ENCODE data around the gene TPSAB1. TPM values are rescaled to one million over a fixed set of nuclear protein-coding genes. Genes with fewer than 3 reads are reported as not detected.

The TPSAB1 gene
- total and polyA plus RNA-seq, 4 donors = 0.23 to 10.8 (median 1.2) TPM

DNA sequence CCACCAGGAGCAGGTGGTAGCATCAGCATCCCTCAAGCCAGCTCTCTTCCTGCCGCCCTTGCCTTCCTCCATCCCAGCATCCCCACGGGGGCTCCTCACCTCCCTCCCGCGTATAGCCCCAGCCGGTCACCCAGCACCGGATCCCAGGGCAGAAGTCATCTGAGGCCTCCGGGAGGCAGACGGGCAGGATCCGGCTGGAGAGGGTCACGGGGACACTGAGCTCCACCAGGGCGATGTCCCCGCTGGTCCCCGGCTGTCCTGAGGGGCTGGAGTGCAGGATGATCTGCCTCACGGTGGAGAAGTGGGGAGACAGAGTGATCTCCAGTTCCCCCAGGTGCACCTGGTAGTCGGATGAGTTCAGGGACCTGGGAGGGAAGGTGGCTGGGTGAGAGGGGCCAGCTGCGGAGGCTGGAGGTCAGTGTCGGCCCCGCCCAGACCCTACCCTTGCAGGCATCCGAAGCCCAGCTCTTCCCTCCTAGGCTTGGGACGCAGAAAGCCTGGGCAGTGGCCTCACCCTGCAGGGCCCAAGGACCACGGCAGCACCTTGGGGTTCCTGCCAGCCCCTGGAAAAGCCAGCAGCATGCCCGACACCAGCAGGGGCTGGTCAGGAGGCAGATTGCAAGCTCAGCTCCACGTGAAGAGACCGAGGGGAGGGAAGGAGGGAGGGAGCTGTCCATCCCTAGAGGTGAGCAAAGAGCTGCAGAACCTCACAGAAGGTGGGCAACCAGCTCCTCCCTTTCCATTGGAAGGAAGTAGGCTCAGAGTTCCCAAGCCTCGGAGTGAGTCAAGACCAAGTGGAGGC, 17.8 kb upstream of the TPSAB1 start:
- no peaks in the 10 kb centered on the region for H3K9me3 ChIP-seq (ENCODE audit: control insufficient read depth in 4 of 4, low read length in 3 of 4)
- H3K9ac ChIP-seq (ENCODE audit: low read depth in 1 of 2, low read length in 2 of 2) = no peak overlapping the region
- no peak for DNase-seq (ENCODE audit: low spot score)
- H3K27ac ChIP-seq (ENCODE audit: low read depth in 1 of 2, low read length in 2 of 2) = no peak overlapping the region
- H3K36me3 ChIP-seq (ENCODE audit: control insufficient read depth in 4 of 4, insufficient read depth in 3 of 4, low read depth in 1 of 4, low read length in 3 of 4) = peaks cover 0 to 28% (median 5%) of the 10 kb centered on the region in 4 donors
- TF ChIP-seq, protein P1, sequence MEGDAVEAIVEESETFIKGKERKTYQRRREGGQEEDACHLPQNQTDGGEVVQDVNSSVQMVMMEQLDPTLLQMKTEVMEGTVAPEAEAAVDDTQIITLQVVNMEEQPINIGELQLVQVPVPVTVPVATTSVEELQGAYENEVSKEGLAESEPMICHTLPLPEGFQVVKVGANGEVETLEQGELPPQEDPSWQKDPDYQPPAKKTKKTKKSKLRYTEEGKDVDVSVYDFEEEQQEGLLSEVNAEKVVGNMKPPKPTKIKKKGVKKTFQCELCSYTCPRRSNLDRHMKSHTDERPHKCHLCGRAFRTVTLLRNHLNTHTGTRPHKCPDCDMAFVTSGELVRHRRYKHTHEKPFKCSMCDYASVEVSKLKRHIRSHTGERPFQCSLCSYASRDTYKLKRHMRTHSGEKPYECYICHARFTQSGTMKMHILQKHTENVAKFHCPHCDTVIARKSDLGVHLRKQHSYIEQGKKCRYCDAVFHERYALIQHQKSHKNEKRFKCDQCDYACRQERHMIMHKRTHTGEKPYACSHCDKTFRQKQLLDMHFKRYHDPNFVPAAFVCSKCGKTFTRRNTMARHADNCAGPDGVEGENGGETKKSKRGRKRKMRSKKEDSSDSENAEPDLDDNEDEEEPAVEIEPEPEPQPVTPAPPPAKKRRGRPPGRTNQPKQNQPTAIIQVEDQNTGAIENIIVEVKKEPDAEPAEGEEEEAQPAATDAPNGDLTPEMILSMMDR (IDR thresholded peaks at IDR 0.05; ENCODE audit: low read depth, low read length, missing input control) = no peak
- TF ChIP-seq GABPA (IDR thresholded peaks at IDR 0.05 in 1 of 2, conservative IDR thresholded peaks at IDR 0.05 in 1 of 2) (no peak), FOXA1 (IDR thresholded peaks at IDR 0.05) (no peak), JUND (IDR thresholded peaks at IDR 0.05) (no peak), HNF4G (IDR thresholded peaks at IDR 0.05) (no peak), HNF4A (conservative IDR thresholded peaks at IDR 0.05) (no peak), TAF1 (conservative IDR thresholded peaks at IDR 0.05) (no peak), RXRA (IDR thresholded peaks at IDR 0.05) (no peak), NR2F2 (IDR thresholded peaks at IDR 0.05) (no peak), RAD21 (IDR thresholded peaks at IDR 0.05) (no peak)
- TF ChIP-seq, protein P2, sequence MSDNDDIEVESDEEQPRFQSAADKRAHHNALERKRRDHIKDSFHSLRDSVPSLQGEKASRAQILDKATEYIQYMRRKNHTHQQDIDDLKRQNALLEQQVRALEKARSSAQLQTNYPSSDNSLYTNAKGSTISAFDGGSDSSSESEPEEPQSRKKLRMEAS (IDR thresholded peaks at IDR 0.05) = no peak
- TF ChIP-seq, protein P3, sequence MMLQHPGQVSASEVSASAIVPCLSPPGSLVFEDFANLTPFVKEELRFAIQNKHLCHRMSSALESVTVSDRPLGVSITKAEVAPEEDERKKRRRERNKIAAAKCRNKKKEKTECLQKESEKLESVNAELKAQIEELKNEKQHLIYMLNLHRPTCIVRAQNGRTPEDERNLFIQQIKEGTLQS (IDR thresholded peaks at IDR 0.05) = no peak
- peaks cover 0 to 8% (median 2%) of the 10 kb centered on the region in 4 donors for H3K4me1 ChIP-seq (ENCODE audit: control insufficient read depth in 4 of 4, insufficient read depth in 4 of 4, low read length in 3 of 4)
- 78% methylated on average over 25 of the region's 25 CpGs for WGBS
- no peak overlapping the region for H3K4me3 ChIP-seq (ENCODE audit: low read depth in 1 of 3, low read length in 3 of 3)
- no peaks in the 10 kb centered on the region for H3K27me3 ChIP-seq (ENCODE audit: control insufficient read depth in 4 of 4, insufficient read depth in 4 of 4, low read length in 3 of 4)

DNA sequence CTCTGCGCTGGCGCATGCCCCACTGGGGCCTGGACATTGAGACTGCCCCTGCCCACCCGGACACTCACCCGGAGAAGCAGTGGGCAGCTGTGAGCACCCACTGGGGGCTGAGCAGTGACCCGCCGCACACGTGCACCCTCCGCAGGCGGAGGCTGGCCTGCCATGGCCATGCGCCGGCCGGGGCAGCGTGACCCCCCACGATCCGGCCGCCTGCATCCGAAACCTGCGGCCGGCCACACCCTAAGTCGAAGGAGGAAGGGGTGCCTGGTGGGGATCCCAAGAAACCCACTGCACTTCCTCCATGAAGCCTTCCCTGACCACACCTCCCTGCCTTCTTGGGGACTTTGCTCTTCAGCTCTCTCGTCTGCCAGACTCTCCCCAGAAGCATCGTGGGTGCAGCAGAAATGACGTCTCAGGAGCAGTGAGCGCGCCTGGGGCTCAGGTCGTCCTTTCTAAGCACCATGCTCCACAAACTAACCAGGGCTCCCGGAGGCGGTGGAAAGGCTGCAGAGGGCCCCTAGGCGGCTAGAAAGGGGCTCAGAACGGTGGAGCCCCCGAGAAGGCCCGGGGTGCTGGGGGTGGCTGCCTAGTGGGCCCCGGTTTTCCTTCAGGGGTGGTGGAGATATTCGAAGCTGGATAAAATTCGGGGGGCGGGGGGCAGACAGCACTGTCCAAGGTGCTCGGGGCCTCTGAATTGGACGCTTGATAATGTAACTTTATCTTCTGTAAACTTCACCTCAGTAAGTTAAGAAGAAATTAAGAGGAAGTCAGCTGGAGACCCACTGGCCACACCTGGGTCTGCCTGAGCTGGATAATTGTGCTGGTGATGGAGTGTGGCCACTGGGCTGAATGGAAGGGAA, 16.9 kb upstream of the TPSAB1 start:
- Histone ChIP-seq H3K9me3 (ENCODE audit: control insufficient read depth in 4 of 4, low read length in 3 of 4) (no peaks in the 10 kb centered on the region), H3K9ac (ENCODE audit: low read depth in 1 of 2, low read length in 2 of 2) (no peak overlapping the region), H3K4me3 (ENCODE audit: low read depth in 1 of 3, low read length in 3 of 3) (no peak overlapping the region), H3K36me3 (ENCODE audit: control insufficient read depth in 4 of 4, insufficient read depth in 3 of 4, low read depth in 1 of 4, low read length in 3 of 4) (peaks cover 0 to 21% (median 3%) of the 10 kb centered on the region in 4 donors), H3K27me3 (ENCODE audit: control insufficient read depth in 4 of 4, insufficient read depth in 4 of 4, low read length in 3 of 4) (no peaks in the 10 kb centered on the region), H3K4me1 (ENCODE audit: control insufficient read depth in 4 of 4, insufficient read depth in 4 of 4, low read length in 3 of 4) (peaks cover 0 to 8% (median 2%) of the 10 kb centered on the region in 4 donors), H3K27ac (ENCODE audit: low read depth in 1 of 2, low read length in 2 of 2) (no peak overlapping the region)
- 87% methylated on average over 38 of the region's 38 CpGs for WGBS
- no peak for DNase-seq (ENCODE audit: low spot score)
- TF ChIP-seq EGR1 (IDR thresholded peaks at IDR 0.05; ENCODE audit: low read depth in 2 of 2) (no peak), JUND (IDR thresholded peaks at IDR 0.05) (no peak), RXRA (IDR thresholded peaks at IDR 0.05) (no peak), SP1 (IDR thresholded peaks at IDR 0.05) (no peak), RAD21 (IDR thresholded peaks at IDR 0.05) (no peak), FOXA2 (IDR thresholded peaks at IDR 0.05) (no peak), HNF4G (IDR thresholded peaks at IDR 0.05) (no peak)
- TF ChIP-seq, protein P4, sequence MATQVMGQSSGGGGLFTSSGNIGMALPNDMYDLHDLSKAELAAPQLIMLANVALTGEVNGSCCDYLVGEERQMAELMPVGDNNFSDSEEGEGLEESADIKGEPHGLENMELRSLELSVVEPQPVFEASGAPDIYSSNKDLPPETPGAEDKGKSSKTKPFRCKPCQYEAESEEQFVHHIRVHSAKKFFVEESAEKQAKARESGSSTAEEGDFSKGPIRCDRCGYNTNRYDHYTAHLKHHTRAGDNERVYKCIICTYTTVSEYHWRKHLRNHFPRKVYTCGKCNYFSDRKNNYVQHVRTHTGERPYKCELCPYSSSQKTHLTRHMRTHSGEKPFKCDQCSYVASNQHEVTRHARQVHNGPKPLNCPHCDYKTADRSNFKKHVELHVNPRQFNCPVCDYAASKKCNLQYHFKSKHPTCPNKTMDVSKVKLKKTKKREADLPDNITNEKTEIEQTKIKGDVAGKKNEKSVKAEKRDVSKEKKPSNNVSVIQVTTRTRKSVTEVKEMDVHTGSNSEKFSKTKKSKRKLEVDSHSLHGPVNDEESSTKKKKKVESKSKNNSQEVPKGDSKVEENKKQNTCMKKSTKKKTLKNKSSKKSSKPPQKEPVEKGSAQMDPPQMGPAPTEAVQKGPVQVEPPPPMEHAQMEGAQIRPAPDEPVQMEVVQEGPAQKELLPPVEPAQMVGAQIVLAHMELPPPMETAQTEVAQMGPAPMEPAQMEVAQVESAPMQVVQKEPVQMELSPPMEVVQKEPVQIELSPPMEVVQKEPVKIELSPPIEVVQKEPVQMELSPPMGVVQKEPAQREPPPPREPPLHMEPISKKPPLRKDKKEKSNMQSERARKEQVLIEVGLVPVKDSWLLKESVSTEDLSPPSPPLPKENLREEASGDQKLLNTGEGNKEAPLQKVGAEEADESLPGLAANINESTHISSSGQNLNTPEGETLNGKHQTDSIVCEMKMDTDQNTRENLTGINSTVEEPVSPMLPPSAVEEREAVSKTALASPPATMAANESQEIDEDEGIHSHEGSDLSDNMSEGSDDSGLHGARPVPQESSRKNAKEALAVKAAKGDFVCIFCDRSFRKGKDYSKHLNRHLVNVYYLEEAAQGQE (IDR thresholded peaks at IDR 0.05) = no peak
